ENCODE results near the gene FARP1. TPM values are rescaled to one million over a fixed set of nuclear protein-coding genes. Genes with fewer than 3 reads are reported as not detected.

The FARP1 gene
- total and polyA plus RNA-seq, 10 of the 15 experiments (the other 5 are each of a cell fraction or from before 2014, with no cell fraction given): 0.17 to 6.9 (median 0.68) TPM

DNA sequence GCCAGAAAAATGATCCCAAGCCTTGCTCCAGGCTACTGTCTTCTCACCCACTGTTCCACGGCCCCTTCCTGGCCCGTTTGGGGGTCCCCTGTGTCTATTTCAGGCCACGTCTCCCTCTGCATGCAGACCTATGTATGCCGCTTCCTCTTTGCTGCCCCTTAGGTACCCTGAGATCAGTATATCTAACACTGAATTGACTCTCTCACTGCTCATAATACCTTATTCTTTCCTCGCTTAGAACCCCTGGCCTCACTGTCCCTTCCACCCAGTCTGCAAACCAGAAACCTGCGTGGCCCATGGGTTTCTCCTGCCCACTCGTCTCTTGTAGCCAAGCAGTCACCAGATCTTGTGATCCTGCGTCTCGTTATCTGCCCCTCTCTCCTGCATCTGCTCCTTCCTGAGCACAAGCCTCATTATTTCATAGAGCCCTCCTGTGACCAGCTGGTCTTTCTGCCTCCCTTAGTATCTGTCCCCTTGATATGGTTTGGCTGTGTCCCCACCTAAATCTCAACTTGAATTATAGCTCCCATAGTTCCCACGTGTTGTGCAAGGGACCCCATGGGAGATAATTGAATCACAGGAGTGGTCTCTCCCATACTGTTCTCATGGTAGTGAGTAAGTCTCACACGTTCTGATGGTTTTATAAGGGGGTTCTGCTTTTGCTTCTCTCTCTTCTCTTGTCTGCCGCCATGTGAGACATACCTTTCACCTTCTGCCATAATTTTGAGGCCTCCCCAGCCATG lies 143.1 kb downstream of the FARP1 start:
- no peak overlapping the region for H3K27ac ChIP-seq (ENCODE audit: control insufficient read depth, insufficient read depth)
- no peak overlapping the region for H2AFZ ChIP-seq (ENCODE audit: control insufficient read depth, low read depth, low read length)
- no peaks in the 10 kb centered on the region for H3K4me1 ChIP-seq (ENCODE audit: control insufficient read depth, insufficient read depth, low read length)
- H3K4me2 ChIP-seq (ENCODE audit: control insufficient read depth, insufficient read depth): no peak overlapping the region
- SMC1A ChIA-PET (ENCODE audit: uncharacterized antibody, unreplicated experiment): no interaction called here
- H3K4me3 ChIP-seq: no peak overlapping the region
- H3K36me3 ChIP-seq (ENCODE audit: control insufficient read depth in 2 of 2, insufficient read depth in 2 of 2, low read length in 1 of 2): no peaks in the 10 kb centered on the region
- no peaks in the 10 kb centered on the region for H3K9me3 ChIP-seq (replicated peaks; ENCODE audit: control insufficient read depth, insufficient read depth, low read length)
- WGBS (ENCODE audit: insufficient coverage, insufficient replicate concordance, low lambda C conversion rate, missing lambda C conversion rate): 26% methylated on average over 12 of the region's 12 CpGs
- in situ Hi-C loops (cut with MboI) (no loop called here), intact Hi-C loops (cut with micrococcal nuclease; ENCODE audit: unreplicated experiment) (no loop called here)
- no peak overlapping the region for H3K9ac ChIP-seq (ENCODE audit: control insufficient read depth, insufficient read depth, low read length)
- RAD21 ChIA-PET (ENCODE audit: unreplicated experiment): no interaction called here
- CTCF ChIA-PET: no interaction called here
- ATAC-seq (no peak), DNase-seq (ENCODE audit: low read depth, low spot score) (no peak), FAIRE-seq (no peak)
- H4K20me1 ChIP-seq (ENCODE audit: control insufficient read depth, insufficient read depth): no peaks in the 10 kb centered on the region
- no TSS peak for BruUV-seq (replicated peaks)
- POLR2A ChIA-PET: no interaction called here
- TF ChIP-seq IKZF1 (conservative IDR thresholded peaks at IDR 0.05) (no peak), GATAD2B (conservative IDR thresholded peaks at IDR 0.05; ENCODE audit: low read depth) (no peak), STAT3 (IDR thresholded peaks at IDR 0.05; ENCODE audit: low read depth, low read length) (no peak), CHD2 (IDR thresholded peaks at IDR 0.05; ENCODE audit: borderline replicate concordance, low read depth, low read length) (no peak), IKZF2 (IDR thresholded peaks at IDR 0.05) (no peak), PML (IDR thresholded peaks at IDR 0.05; ENCODE audit: low read length) (no peak), JUND (IDR thresholded peaks at IDR 0.05; ENCODE audit: low read depth, low read length) (no peak), GABPA (IDR thresholded peaks at IDR 0.05; ENCODE audit: low read depth) (no peak), E4F1 (IDR thresholded peaks at IDR 0.05; ENCODE audit: borderline replicate concordance, partially characterized antibody) (no peak), YBX1 (IDR thresholded peaks at IDR 0.05) (no peak), ZZZ3 (IDR thresholded peaks at IDR 0.05; ENCODE audit: control insufficient read depth, insufficient read length, low read depth) (no peak), NFYA (IDR thresholded peaks at IDR 0.05; ENCODE audit: borderline replicate concordance, low read depth, low read length) (no peak), RAD51 (IDR thresholded peaks at IDR 0.05) (no peak), POLR2A (IDR thresholded peaks at IDR 0.05; ENCODE audit: low read depth, low read length) (no peak)
- TF ChIP-seq, protein P1, sequence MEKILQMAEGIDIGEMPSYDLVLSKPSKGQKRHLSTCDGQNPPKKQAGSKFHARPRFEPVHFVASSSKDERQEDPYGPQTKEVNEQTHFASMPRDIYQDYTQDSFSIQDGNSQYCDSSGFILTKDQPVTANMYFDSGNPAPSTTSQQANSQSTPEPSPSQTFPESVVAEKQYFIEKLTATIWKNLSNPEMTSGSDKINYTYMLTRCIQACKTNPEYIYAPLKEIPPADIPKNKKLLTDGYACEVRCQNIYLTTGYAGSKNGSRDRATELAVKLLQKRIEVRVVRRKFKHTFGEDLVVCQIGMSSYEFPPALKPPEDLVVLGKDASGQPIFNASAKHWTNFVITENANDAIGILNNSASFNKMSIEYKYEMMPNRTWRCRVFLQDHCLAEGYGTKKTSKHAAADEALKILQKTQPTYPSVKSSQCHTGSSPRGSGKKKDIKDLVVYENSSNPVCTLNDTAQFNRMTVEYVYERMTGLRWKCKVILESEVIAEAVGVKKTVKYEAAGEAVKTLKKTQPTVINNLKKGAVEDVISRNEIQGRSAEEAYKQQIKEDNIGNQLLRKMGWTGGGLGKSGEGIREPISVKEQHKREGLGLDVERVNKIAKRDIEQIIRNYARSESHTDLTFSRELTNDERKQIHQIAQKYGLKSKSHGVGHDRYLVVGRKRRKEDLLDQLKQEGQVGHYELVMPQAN (conservative IDR thresholded peaks at IDR 0.05): no peak
- TF ChIP-seq, protein P2, sequence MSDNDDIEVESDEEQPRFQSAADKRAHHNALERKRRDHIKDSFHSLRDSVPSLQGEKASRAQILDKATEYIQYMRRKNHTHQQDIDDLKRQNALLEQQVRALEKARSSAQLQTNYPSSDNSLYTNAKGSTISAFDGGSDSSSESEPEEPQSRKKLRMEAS (IDR thresholded peaks at IDR 0.05; ENCODE audit: low read depth, low read length): no peak
- TF ChIP-seq, protein P3, sequence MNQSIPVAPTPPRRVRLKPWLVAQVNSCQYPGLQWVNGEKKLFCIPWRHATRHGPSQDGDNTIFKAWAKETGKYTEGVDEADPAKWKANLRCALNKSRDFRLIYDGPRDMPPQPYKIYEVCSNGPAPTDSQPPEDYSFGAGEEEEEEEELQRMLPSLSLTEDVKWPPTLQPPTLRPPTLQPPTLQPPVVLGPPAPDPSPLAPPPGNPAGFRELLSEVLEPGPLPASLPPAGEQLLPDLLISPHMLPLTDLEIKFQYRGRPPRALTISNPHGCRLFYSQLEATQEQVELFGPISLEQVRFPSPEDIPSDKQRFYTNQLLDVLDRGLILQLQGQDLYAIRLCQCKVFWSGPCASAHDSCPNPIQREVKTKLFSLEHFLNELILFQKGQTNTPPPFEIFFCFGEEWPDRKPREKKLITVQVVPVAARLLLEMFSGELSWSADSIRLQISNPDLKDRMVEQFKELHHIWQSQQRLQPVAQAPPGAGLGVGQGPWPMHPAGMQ (IDR thresholded peaks at IDR 0.05; ENCODE audit: borderline replicate concordance): no peak
- no peaks in the 10 kb centered on the region for H3K79me2 ChIP-seq (ENCODE audit: control insufficient read depth, insufficient read depth, low read length)
- H3K27me3 ChIP-seq (replicated peaks in 1 of 2; ENCODE audit: control insufficient read depth in 2 of 2, insufficient read depth in 2 of 2, low read length in 1 of 2): no peaks in the 10 kb centered on the region
